MG63 (cell line): ENCODE data around the gene TMEM11. TPM values are rescaled to one million over a fixed set of nuclear protein-coding genes. Genes with fewer than 3 reads are reported as not detected.
"Not testable (repeated sequence)": the region's sequence is repeated elsewhere in the genome, so short reads cannot be mapped to it uniquely, and the experiment has no call there.

Source experiments
- DNase-seq: peaks from one replicate; pipeline ENCODE4 v3.0.0-alpha.2; 2020
- H3K27me3 ChIP-seq: fragments of 250-450 bp; sonication (Bioruptor Pico); 2 replicates; pipeline ENCODE4 v1.5.1; 2020; ENCODE audit warnings: mild to moderate bottlenecking, moderate library complexity
- H3K36me3 ChIP-seq: fragments of 250-450 bp; sonication (Bioruptor Pico); 2 replicates; pipeline ENCODE4 v1.5.1; 2020; ENCODE audit warnings: mild to moderate bottlenecking, moderate library complexity
- H3K4me3 ChIP-seq: fragments of 250-450 bp; sonication (Bioruptor Pico); 2 replicates; pipeline ENCODE4 v1.5.1; 2020; ENCODE audit warnings: mild to moderate bottlenecking, moderate library complexity
- H3K9me3 ChIP-seq: fragments of 250-450 bp; sonication (Bioruptor Pico); 2 replicates; pipeline ENCODE4 v1.5.1; 2020; ENCODE audit warnings: mild to moderate bottlenecking, moderate library complexity
- total RNA-seq: library from RNA; depleted of rRNA; stranded (reverse); fragments of >200 nt; shearing (Covaris generic); gene quantifications from 2 replicates; pipeline ENCODE4 v1.2.3, GENCODE V29; 2014; ENCODE audit warnings: low replicate concordance

Gene TMEM11
- total RNA-seq, 1 experiment from 2014 or later: 18.9 TPM

GRCh38 chr17:21246698-21247097 is 32.7 kb upstream of the TMEM11 start:
- no peaks in the 10 kb centered on the region for H3K9me3 ChIP-seq
- no peak for DNase-seq
- no peaks in the 10 kb centered on the region for H3K27me3 ChIP-seq

GRCh38 chr17:21245639-21246084 is 31.7 kb upstream of the TMEM11 start:
- Histone ChIP-seq H3K4me3 (no peak overlapping the region), H3K9me3 (no peaks in the 10 kb centered on the region), H3K36me3 (no peaks in the 10 kb centered on the region), H3K27me3 (no peaks in the 10 kb centered on the region)
- DNase-seq: no peak

More at GRCh38 chr17:21246698-21247097, 32.7 kb upstream of the TMEM11 start:
- no peak overlapping the region for H3K4me3 ChIP-seq
- no peaks in the 10 kb centered on the region for H3K36me3 ChIP-seq

GRCh38 chr17:21243516-21244303 is 29.7 kb upstream of the TMEM11 start:
- Histone ChIP-seq H3K27me3 (no peaks in the 10 kb centered on the region), H3K4me3 (no peak overlapping the region), H3K36me3 (no peaks in the 10 kb centered on the region), H3K9me3 (no peaks in the 10 kb centered on the region)
- no peak for DNase-seq

GRCh38 chr17:21242780-21243515 is 29.0 kb upstream of the TMEM11 start:
- Histone ChIP-seq H3K27me3 (no peaks in the 10 kb centered on the region), H3K4me3 (no peak overlapping the region), H3K36me3 (no peaks in the 10 kb centered on the region), H3K9me3 (no peaks in the 10 kb centered on the region)
- no peak for DNase-seq

GRCh38 chr17:21242026-21242697 is 28.2 kb upstream of the TMEM11 start:
- H3K4me3 ChIP-seq: no peak overlapping the region
- no peak for DNase-seq
- no peaks in the 10 kb centered on the region for H3K9me3 ChIP-seq
- H3K36me3 ChIP-seq: no peaks in the 10 kb centered on the region
- H3K27me3 ChIP-seq: no peaks in the 10 kb centered on the region

GRCh38 chr17:21241564-21241963 is 27.6 kb upstream of the TMEM11 start:
- DNase-seq: no peak
- Histone ChIP-seq H3K9me3 (no peaks in the 10 kb centered on the region), H3K36me3 (no peaks in the 10 kb centered on the region), H3K4me3 (no peak overlapping the region), H3K27me3 (no peaks in the 10 kb centered on the region)

GRCh38 chr17:21240369-21241055 is 26.6 kb upstream of the TMEM11 start:
- Histone ChIP-seq H3K27me3 (no peaks in the 10 kb centered on the region), H3K36me3 (no peaks in the 10 kb centered on the region), H3K9me3 (no peaks in the 10 kb centered on the region), H3K4me3 (no peak overlapping the region)
- DNase-seq: no peak

- H3K36me3 ChIP-seq: no peaks in the 10 kb centered on the region
- no peaks in the 10 kb centered on the region for H3K9me3 ChIP-seq
- no peak overlapping the region for H3K4me3 ChIP-seq
- no peak for DNase-seq
- H3K27me3 ChIP-seq: no peaks in the 10 kb centered on the region
Observed at GRCh38 chr17:21239680-21240368, 25.9 kb upstream of the TMEM11 start.

- no peak overlapping the region for H3K4me3 ChIP-seq
Observed at GRCh38 chr17:21235921-21236320, 22.0 kb upstream of the TMEM11 start.

GRCh38 chr17:21233581-21234347 is 19.8 kb upstream of the TMEM11 start:
- DNase-seq: no peak
- H3K27me3 ChIP-seq: no peaks in the 10 kb centered on the region
- no peak overlapping the region for H3K4me3 ChIP-seq
- no peaks in the 10 kb centered on the region for H3K36me3 ChIP-seq
- H3K9me3 ChIP-seq: no peaks in the 10 kb centered on the region

More at GRCh38 chr17:21235921-21236320, 22.0 kb upstream of the TMEM11 start:
- DNase-seq: no peak
- Histone ChIP-seq H3K9me3 (no peaks in the 10 kb centered on the region), H3K27me3 (no peaks in the 10 kb centered on the region), H3K36me3 (no peaks in the 10 kb centered on the region)

GRCh38 chr17:21232033-21232749 is 18.2 kb upstream of the TMEM11 start:
- no peak overlapping the region for H3K4me3 ChIP-seq
- no peak for DNase-seq
- no peaks in the 10 kb centered on the region for H3K36me3 ChIP-seq
- no peaks in the 10 kb centered on the region for H3K27me3 ChIP-seq
- no peaks in the 10 kb centered on the region for H3K9me3 ChIP-seq

GRCh38 chr17:21231533-21231932 is 17.6 kb upstream of the TMEM11 start:
- H3K27me3 ChIP-seq: no peaks in the 10 kb centered on the region
- DNase-seq: no peak
- H3K4me3 ChIP-seq: no peak overlapping the region
- H3K9me3 ChIP-seq: no peaks in the 10 kb centered on the region
- no peaks in the 10 kb centered on the region for H3K36me3 ChIP-seq

- no peaks in the 10 kb centered on the region for H3K9me3 ChIP-seq
- no peaks in the 10 kb centered on the region for H3K36me3 ChIP-seq
- no peak for DNase-seq
- H3K4me3 ChIP-seq: no peak overlapping the region
- no peaks in the 10 kb centered on the region for H3K27me3 ChIP-seq
Observed at GRCh38 chr17:21228845-21229244, 14.9 kb upstream of the TMEM11 start.

GRCh38 chr17:21228111-21228510 is 14.2 kb upstream of the TMEM11 start:
- Histone ChIP-seq H3K36me3 (no peaks in the 10 kb centered on the region), H3K4me3 (no peak overlapping the region), H3K27me3 (no peaks in the 10 kb centered on the region), H3K9me3 (no peaks in the 10 kb centered on the region)
- no peak for DNase-seq

GRCh38 chr17:21227277-21227676 is 13.3 kb upstream of the TMEM11 start:
- H3K27me3 ChIP-seq, DNase-seq, H3K36me3 ChIP-seq, H3K9me3 ChIP-seq, H3K4me3 ChIP-seq: not testable (repeated sequence)
